GM12801 (cell line): ENCODE results near the gene ACTN1.

Source experiments
- CTCF ChIP-seq: IDR thresholded peaks from one replicate; pipeline ENCODE4 v1.5.1; 2011; ENCODE audit warnings: control low read depth; ENCODE audit not compliant: insufficient read length; ENCODE audit errors: extremely low read depth

Gene ACTN1

GRCh38 chr14:68879841-68880575 lies 99.1 kb downstream of the ACTN1 start:
- TF ChIP-seq CTCF = no peak

- TF ChIP-seq CTCF = no peak
These were observed 99.8 kb downstream of the ACTN1 start for GRCh38 chr14:68879321-68879781.

DNA sequence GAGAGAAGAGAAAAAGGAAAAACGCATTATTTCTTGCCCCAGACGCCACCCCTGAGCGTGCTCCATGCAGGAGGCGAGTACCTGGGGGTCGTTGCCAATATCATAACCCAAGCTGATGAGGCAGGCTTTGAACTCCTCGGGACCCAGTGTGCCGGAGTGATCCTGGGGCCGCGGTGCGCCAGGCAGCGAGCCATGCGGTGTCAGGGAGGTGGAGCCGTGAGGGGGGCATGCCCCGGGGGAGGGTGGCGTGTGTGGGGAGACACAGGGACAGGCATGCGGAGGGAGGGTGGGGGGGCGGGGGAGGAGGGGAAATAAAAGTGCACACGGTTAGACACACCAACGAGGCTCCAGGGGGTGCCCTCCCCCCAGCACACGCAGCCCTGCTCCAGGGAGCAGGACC lies 100.2 kb downstream of the ACTN1 start:
- TF ChIP-seq CTCF = no peak

DNA sequence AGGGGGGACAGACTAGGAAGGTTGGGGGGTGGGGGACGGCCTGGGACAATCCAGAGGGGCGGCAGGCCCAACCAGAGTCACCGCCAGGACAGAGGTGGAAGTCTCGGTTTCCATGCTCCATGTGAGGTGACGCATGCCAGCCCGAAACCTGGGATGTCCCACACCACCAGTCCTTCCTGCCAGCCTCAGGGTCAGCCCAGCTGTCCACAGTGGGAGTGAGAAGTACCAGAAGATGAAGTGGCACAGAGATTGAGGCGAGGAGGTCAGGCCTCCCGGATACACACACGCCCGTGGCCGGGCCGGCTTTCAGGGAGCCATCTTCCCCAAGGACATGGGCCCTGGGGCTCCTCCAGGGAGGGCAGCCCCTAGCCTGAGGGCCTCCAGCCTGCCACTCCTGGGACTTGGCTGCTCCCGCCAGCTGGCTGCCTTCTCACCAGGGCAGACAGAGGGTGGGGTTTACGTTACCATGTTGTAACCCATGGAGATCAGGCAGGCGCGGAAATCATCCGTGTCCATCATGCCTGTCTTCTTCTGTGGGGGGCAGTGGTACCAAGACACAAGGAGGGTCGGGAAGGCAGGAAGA lies 101.0 kb downstream of the ACTN1 start:
- no peak for TF ChIP-seq CTCF

DNA sequence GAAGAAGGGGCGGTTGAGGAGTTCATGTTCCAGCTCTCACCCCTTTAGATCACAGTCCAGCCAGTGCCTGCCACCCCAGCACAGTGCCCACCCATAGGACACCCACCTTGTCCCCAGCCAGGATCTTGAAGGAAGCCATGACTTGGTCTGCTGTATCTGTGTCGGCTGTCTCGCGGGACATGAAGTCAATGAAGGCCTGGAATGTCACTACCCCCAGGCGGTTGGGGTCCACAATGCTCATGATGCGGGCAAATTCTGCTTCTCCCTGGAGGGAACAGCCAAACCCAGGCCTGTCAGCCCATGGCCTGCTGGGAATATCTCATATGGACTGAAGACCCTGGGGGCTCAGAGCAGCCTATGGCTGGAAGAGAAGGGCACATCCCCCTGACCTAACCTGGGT lies 102.1 kb downstream of the ACTN1 start:
- no peak for TF ChIP-seq CTCF

GRCh38 chr14:68874746-68875155 lies 104.4 kb downstream of the ACTN1 start:
- no peak for TF ChIP-seq CTCF

DNA sequence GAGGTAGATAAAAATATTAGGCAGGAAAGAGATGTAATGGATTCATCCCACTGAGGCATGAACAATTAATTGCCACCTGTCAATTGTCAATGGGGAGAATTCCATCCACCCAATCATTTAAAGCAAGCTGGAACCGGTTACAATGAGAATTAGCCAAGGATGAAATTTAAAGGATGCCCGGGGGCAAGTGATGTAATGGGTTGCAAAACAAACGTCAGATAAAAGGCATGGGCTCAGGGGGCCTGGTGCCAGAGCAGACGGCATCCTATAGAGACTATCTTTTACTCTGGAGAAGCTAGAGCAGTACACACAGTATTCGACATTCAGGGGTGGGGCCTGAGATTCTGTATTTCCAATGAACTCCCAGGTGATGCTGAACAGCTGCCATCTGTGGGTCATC lies 105.7 kb downstream of the ACTN1 start:
- no peak for TF ChIP-seq CTCF
